ENCODE data around the gene GRIK4.
A peak's percentile ranks its signal among the peaks of the same experiment; 100 is the strongest.
"Not testable (repeated sequence)": the region's sequence is repeated elsewhere in the genome, so short reads cannot be mapped to it uniquely, and the experiment has no call there.

Gene GRIK4

DNA sequence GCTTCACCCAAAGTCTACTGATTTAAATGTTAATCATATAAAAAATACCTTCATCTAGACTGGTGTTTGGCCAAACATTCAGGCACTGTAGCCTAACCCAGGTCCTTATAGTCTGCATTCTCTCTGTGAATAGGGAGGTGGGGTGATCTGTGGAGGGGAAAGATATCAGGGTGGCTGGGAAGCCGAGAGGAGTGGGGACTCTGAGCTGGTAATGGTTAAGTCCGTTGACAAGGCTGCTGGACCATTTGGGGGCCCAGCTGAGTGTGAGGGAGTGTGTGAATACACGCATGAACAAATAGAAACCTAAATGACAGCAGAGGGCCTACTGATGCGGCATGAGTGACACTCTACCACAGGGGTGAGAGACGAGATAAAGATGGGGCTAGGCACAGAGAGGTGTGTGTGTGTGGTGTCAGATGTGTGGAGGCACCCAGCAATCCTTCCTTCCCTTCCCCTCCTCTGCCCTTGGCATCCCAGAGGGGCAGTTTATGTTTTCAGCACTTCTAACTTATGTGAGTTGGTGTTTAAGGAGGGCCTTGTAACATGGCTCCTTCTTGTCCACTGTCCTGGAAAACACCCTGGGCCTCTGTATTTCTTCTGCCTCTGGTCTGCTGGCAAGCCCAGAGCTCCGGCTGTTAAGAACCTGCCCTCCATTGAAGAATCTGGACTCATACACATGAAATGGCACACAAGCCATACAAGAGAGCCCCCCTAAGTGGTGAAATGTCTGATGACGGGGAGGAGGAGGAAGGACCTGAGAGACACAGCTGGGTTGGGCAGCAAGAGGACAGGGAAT, 263.2 kb downstream of the GRIK4 start:
- H3K4me3 ChIP-seq = no peak overlapping the region
- no peaks in the 10 kb centered on the region for H4K20me1 ChIP-seq
- H3K36me3 ChIP-seq = no peaks in the 10 kb centered on the region
- peak overlapping the region in 1 of 11 experiments; percentile 12; a peak in 1 of 22 replicates for H3K4me2 ChIP-seq
- H3K27ac ChIP-seq = no peak overlapping the region
- peaks cover 8 to 20% (median 17%) of the 10 kb centered on the region in 11 experiments; a peak in 19 of 22 replicates for H3K9me3 ChIP-seq (replicated peaks in 1 of 11)
- H3K9ac ChIP-seq = no peak overlapping the region
- no peak for TF ChIP-seq Cebpa-rat (IDR thresholded peaks at IDR 0.05)
- peaks cover 0 to 13% (median 10%) of the 10 kb centered on the region in 10 experiments; a peak in 14 of 20 replicates for H3K4me1 ChIP-seq
- no peaks in the 10 kb centered on the region for H3K27me3 ChIP-seq

DNA sequence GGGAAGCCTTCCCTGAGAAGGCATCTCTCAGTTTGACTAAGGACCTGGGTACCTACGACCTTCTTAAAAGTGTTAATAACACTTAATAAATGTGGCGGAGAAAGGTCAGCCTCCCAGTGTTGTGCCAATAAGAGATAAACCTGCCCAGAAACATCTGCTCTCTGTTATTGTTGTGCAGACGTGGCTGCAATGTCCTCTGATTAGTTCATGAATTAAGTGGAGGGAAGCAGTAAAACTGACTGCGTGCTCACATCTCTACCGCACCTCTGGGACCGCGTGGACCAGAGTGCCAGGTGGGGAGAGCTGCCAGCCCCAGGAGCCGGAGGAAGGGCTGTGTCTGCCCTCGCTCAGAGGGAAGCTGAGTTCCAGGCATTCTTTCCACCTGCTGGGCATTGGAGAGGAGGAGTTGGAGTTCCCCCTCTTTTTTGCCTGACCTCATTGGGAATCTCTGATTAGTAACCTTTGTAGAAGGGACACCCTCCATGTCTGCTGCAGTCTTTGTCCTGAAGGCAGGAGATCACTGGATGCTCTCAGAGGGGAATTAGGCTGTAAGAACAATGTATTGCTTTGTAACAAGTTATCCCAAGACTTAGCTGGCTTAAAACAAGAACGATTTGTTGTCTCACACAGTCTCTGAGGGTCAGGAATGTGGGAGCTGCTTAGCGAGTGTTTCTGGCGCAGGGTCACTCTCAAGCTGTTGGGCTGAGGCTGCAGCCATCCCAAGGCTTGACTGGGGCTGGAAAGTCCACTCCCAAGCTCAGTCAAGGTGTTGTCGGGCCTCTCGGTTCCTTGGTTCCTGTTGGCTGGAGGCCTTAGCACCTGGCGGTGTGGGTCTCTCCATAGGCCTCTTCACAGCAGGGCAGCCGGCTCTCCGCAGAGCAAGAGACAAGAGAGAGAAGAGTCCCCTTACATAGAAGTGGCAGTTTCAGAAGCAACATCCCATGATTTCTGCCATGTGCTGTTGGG, 264.7 kb downstream of the GRIK4 start:
- no peak overlapping the region for H3K4me2 ChIP-seq
- no peak overlapping the region for H3K4me3 ChIP-seq
- H3K27me3 ChIP-seq = no peaks in the 10 kb centered on the region
- no peak for TF ChIP-seq Cebpa-rat (IDR thresholded peaks at IDR 0.05)
- no peak overlapping the region for H3K9ac ChIP-seq
- H3K27ac ChIP-seq = no peak overlapping the region
- no peaks in the 10 kb centered on the region for H4K20me1 ChIP-seq
- H3K4me1 ChIP-seq = peaks cover 0 to 13% (median 10%) of the 10 kb centered on the region in 10 experiments; a peak in 14 of 20 replicates
- peaks cover 8 to 20% (median 17%) of the 10 kb centered on the region in 11 experiments; a peak in 19 of 22 replicates for H3K9me3 ChIP-seq (replicated peaks in 1 of 11)
- H3K36me3 ChIP-seq = no peaks in the 10 kb centered on the region

DNA sequence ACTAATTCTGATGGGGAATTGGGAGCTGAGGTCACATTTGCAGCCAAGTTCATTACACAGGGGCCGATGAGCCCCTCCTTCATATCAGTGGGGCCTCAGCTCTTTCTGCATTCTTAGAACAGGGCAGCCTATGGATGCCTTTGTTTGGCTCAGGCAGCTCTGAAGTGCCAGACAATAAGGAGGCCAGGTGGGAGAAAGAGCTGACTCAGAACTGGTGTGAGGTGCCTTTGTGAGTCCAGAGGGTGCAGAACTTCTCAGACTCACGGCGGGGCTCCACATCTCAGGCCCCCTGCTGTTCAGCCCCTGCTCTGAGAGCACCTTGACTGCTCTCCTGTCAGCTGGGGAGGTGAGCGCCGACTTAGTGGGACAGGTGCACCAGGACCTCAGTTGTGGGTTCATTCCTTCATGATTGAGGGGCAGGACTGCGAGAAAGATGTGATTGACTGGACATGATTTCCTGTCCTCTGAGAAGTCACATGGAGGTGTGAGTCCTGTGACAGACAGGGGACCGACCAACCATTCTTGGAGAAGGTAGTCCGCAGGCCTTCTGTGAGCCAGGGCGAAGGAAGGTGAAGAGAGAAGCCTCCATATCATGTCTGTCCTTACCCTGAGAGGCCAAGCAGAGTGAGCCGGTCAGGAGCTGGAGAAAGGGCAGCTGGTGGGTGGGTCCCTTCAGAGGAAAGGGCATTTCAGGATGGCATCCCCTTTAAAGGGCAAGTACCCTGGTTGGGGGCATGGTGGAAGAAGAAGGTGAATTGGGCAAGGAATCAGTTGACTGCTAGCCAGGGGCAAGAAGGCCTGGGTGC, 267.3 kb downstream of the GRIK4 start:
- TF ChIP-seq Cebpa-rat (IDR thresholded peaks at IDR 0.05) = no peak
- Histone ChIP-seq H3K4me3 (no peak overlapping the region), H3K4me1 (peaks cover 0 to 4% (median 2%) of the 10 kb centered on the region in 10 experiments; a peak in 9 of 20 replicates), H3K9me3 (replicated peaks in 1 of 11) (peaks cover 4 to 13% (median 11%) of the 10 kb centered on the region in 11 experiments; a peak in 18 of 22 replicates), H3K36me3 (no peaks in the 10 kb centered on the region), H4K20me1 (no peaks in the 10 kb centered on the region), H3K27me3 (no peaks in the 10 kb centered on the region), H3K4me2 (no peak overlapping the region), H3K27ac (no peak overlapping the region), H3K9ac (no peak overlapping the region)

DNA sequence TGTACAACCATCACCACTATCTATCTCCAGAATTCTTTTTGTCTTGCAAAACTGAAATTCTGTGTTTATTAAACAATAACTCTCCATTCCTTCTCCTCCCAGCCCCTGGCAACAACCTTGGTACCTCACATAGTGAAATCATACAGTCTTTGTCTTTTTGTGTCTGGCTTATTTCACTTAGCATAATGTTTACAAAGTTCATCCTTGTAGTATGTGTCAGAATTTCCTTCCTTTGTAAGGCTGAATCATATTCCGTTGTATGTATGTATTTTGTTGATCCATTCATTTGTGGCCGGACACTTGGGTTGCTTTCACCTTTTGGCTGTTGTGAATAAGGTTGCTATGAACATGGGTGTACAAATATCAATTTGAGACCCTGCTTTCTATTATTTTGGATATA, 268.7 kb downstream of the GRIK4 start:
- Histone ChIP-seq H3K9ac (no peak overlapping the region), H3K4me3 (no peak overlapping the region), H3K27me3 (no peaks in the 10 kb centered on the region), H3K4me1 (no peaks in the 10 kb centered on the region), H3K27ac (no peak overlapping the region), H3K9me3 (replicated peaks in 1 of 11) (no peaks in the 10 kb centered on the region), H4K20me1 (no peaks in the 10 kb centered on the region), H3K36me3 (no peaks in the 10 kb centered on the region), H3K4me2 (no peak overlapping the region)
- TF ChIP-seq Cebpa-rat (IDR thresholded peaks at IDR 0.05) = no peak

DNA sequence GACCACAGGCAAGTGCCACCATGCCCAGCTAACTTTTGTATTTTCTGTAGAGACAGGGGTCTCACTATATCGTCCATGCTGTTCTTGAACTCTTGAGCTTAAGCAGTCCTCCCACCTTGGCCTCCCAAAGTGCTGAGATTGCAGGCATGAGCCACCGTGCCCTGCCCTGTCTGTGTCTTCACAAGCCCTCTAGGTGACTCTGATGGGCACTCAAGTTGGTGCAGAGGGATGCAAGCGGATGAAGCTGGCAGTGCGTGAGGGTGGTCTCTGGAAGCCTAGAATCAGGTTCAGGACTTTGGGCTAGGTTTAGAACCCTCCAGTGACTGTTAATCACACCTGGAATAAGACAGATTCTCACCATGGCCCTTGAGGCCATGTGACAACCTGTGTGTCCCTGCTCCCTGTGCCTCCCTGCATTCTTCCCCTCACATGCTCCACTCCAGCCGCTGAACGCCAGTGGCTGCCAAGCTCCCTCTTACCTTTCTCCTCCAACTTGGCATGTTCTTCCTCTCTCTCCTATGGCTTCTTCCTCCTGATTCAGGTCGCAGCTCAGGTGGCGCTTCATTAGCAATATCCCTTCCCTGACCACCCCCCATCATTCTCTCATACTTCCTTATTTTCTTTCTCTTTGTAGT, 270.1 kb downstream of the GRIK4 start:
- Histone ChIP-seq H3K4me2 (no peak overlapping the region), H3K27me3 (no peaks in the 10 kb centered on the region), H3K9ac (no peak overlapping the region), H3K4me1 (no peaks in the 10 kb centered on the region), H3K4me3 (no peak overlapping the region), H3K9me3 (replicated peaks in 1 of 11) (no peaks in the 10 kb centered on the region), H3K36me3 (no peaks in the 10 kb centered on the region), H3K27ac (no peak overlapping the region), H4K20me1 (no peaks in the 10 kb centered on the region)
- no peak for TF ChIP-seq Cebpa-rat (IDR thresholded peaks at IDR 0.05)

DNA sequence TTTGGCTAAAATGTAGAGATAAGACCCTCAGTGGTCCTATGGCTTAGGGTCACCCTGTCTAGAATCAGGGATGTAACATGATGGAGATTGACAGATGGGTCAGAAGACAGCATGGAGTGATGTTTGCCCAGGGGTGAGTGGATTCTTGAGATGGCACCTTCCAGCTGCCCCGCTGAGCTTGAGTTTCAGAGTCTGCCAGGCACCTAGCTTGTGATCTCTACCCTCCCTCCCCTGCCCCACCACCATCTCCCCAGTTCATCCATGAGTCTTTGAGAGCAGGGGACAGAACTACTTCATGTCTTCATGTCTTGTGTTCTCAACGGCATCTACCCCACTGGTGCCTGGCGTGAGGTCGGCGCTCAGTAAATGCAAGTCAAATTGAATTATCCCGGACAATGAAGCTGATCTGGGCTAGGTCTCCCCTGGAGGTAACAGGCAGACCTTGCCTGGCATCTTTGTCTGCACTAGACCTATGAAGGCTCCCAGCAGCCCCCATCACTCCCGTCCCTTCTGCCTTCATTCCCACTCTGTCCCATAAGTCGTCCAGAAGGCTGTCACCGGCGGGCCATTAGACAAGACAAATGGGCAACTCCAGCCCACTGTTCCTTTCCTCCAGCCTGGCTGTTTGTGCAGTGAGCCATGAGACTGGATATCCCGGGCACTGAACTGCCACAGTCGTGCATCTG, 273.2 kb downstream of the GRIK4 start:
- Histone ChIP-seq H3K9me3 (replicated peaks in 1 of 11) (no peaks in the 10 kb centered on the region), H3K4me2 (no peak overlapping the region), H4K20me1 (no peaks in the 10 kb centered on the region), H3K27ac (no peak overlapping the region), H3K36me3 (no peaks in the 10 kb centered on the region), H3K27me3 (no peaks in the 10 kb centered on the region), H3K4me3 (no peak overlapping the region), H3K4me1 (no peaks in the 10 kb centered on the region), H3K9ac (no peak overlapping the region)
- TF ChIP-seq Cebpa-rat (IDR thresholded peaks at IDR 0.05) = no peak

DNA sequence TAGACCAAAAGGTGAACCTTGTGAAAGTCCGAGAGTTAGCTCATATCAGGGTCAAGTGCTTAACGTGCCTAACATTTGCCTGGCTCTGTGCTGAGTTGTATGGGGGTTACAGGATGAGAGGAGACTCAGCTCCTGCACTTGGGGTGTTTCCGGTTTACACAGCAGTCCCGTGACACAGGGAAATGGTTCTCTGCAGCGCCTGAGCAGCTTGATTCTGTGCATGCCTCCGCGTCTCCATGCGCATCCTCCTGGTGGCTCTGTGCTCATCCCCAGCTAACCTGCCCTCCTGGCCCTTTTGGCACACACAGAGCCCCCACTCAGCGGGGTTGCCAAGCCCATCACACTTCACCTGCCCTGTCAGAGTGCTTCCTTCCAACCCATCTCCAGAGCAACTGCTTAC, 274.0 kb downstream of the GRIK4 start:
- Histone ChIP-seq H3K27me3 (no peaks in the 10 kb centered on the region), H3K27ac (no peak overlapping the region), H3K4me2 (no peak overlapping the region), H3K4me1 (no peaks in the 10 kb centered on the region), H3K9ac (no peak overlapping the region), H3K36me3 (no peaks in the 10 kb centered on the region), H3K4me3 (no peak overlapping the region), H4K20me1 (no peaks in the 10 kb centered on the region), H3K9me3 (replicated peaks in 1 of 11) (no peaks in the 10 kb centered on the region)
- TF ChIP-seq Cebpa-rat (IDR thresholded peaks at IDR 0.05) = no peak

DNA sequence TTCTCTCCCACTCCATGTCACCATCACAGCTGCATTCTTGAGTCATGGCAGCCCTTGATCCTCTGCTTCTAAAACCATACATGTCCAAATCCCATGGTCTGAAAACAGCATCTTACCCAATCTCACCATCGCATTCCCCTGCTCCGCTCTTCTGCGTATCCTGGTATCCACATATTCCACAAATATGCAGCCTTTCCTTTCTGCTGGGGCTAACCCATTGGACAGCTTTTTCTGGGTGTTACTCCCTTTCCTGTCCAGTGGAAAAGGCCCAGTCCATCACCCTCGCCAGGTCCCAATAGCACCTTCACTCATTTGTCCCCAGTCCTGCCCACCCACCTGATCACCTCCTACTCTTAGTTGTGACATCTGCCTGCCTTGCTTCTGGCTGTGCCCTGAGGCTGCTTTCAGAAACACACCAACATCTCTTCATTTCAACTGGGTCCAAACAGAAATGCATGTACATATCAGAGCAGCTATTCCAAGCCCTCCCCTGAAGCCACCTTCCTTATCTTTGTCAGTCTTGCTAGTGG, 274.7 kb downstream of the GRIK4 start:
- H3K9ac ChIP-seq = no peak overlapping the region
- H3K27me3 ChIP-seq = no peaks in the 10 kb centered on the region
- H3K4me1 ChIP-seq = no peaks in the 10 kb centered on the region
- H3K4me2 ChIP-seq = no peak overlapping the region
- H3K27ac ChIP-seq = no peak overlapping the region
- no peak overlapping the region for H3K4me3 ChIP-seq
- H3K36me3 ChIP-seq = no peaks in the 10 kb centered on the region
- H4K20me1 ChIP-seq = no peaks in the 10 kb centered on the region
- no peaks in the 10 kb centered on the region for H3K9me3 ChIP-seq (replicated peaks in 1 of 11)
- no peak for TF ChIP-seq Cebpa-rat (IDR thresholded peaks at IDR 0.05)

DNA sequence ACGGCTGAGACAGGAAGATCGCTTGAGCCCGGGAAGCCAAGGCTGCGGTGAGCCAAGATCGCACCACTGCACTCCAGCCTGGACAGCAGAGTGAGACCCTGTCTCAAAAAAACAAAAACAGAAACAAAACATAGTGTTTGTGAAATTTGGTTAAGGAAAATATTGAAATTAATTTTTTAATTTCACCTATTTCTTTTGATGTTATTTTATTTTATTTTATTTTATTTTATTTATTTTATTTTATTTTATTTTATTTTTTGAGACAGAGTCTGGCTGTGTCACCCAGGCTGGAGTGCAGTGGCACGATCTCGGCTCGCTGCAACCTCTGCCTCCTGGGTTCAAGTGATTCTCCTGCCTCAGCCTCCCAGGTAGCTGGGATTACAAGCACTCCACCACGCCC, 275.7 kb downstream of the GRIK4 start:
- H3K4me3 ChIP-seq; H3K36me3 ChIP-seq; H3K9ac ChIP-seq; H3K9me3 ChIP-seq (replicated peaks in 1 of 11); H3K4me2 ChIP-seq; H4K20me1 ChIP-seq; H3K27ac ChIP-seq; H3K4me1 ChIP-seq; H3K27me3 ChIP-seq: not testable (repeated sequence)
